GM18517 (cell line): ENCODE data around the gene SERPINB6.
"Not testable (repeated sequence)": the region's sequence is repeated elsewhere in the genome, so short reads cannot be mapped to it uniquely, and the experiment has no call there.

ENCODE experiments used
- ATAC-seq: cut with Tn5 transposase; IDR thresholded peaks from one replicate; pipeline ENCODE4 v1.9.1; 2021; ENCODE audit warnings: mild to moderate bottlenecking, moderate library complexity; ENCODE audit not compliant: unreplicated experiment

The SERPINB6 gene

DNA sequence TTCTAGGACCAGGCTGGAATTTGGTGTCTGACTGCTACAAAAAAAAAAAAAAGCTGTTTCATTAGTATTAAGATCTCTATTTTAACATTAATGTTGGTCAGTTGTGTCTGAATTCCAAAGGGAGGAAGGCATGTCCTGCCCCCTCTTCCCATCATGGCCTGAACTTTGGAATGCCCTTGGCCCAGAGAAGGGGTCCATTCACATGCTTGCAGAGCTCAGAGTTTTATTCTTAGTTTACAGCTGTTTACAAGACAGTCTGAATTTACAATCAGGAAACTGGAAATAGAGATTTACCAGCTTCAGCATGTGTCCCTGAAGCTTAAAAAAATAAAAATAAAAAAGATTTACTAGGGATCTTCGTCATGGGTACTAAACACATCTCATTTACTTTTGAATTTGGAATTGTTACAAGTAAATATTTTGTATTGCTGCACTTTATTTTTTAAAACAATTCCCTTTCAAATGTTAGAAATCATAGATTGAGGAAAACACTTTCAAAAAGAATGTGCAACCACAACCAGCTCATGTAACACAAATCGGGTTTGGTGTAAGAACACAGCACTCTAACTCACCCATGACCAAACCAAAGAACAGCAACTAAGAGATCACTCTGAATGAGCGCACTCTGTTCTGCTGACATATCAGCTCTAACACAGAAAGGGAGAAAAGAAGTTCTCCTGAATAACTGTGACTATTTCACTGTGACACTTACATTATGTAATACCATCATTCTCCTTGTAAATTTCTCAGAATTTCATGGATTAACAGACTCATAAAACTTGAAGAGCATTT is 6.6 kb upstream of the SERPINB6 start:
- ATAC-seq = no peak

DNA sequence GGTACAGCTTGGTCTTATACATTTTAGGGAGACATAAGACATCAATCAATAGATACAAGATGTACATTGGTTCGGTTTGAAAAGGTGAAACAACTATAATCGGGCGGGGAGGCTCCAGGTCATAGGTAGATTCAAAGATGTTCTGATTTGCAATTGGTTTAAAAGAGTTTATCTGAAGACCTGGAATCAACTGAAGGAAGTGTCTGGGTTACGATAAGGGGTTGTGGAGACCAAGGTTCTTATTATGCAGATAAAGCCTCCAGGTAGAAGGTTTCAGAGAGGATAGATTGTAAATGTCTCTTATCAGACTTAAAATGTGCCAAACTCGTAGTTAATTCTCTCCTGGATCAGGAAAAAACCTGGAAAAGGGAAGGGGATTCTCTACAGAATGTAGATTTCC is 5.9 kb upstream of the SERPINB6 start:
- ATAC-seq = no peak

DNA sequence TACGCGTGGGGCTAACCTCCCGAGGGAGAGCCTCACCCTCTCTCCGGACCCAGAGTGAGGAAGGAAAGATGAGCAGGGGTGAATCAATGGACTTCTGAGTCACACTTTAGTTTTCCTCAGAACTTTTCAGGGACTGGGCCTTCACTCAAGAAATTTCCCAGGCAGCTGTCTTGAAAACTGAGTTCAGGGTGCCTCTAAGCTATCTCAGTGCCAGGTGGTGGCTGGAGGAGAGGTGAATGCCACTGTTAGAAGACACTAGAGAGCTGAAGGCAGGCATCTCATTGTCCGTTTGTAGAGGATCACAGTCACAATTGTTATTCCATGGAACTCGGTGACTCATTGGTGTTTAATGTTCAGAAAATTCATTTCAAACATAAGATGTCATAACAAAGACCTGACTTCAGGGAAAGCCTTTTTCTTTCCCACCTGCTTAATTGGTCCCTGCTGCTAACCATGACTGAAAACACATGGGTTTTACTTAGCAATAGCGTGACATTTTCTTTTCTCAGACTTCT is 5.3 kb upstream of the SERPINB6 start:
- ATAC-seq = no peak

DNA sequence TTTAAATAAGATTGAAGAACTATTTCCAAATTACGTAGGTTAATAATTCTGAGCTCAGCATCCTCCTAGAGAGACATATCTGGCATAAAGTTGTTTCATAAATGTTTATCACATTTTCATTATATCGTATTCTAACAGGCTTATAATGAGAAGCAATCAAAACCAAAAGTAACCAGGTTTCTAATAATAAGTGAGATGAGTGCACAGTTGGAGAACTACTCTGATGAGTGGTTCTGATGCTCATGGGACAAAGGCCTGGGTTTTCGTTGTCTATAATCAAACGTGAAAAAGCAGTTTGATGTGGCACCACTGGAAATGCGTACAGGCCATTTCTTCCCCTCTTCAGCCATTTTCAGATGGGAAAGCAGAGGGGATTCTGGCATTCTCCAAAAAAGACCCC is 4.7 kb upstream of the SERPINB6 start:
- no peak for ATAC-seq

DNA sequence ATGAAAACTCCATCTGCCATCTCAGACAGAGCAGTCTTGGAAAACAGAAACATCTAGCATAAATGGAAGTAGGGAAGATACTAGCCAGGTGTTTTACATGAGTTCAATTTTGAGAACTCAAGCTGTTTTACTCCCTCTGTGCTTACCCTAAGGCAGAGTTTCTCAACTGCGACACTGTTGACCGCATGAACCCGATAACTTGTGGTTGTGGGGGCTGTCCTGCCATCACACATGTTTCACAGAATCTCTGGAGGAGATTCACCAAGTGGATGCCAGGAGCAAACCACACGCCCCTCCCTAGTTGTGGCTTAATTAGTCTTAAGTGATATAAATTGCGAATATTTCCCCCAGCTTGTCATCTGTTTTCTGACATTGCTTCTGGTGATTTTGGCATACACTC is 2.3 kb upstream of the SERPINB6 start:
- no peak for ATAC-seq

DNA sequence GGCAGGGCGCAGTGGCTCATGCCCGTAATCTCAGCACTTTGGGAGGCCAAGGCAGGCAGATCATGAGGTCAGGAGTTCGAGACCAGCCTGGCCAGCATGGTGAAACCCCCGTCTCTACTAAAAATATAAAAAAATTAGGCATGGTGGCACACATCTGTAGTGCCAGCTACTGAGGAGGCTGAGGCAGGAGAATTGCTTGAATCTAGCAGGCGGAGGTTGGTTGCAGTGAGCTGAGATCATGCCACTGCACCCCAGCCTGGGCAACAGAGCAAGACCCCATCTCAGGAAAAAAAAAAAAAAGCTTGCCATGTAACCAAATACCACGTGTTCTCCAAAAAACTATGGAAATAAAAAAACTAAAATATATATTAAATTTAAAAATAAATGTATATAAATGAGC is 1.8 kb upstream of the SERPINB6 start:
- ATAC-seq = not testable (repeated sequence)

DNA sequence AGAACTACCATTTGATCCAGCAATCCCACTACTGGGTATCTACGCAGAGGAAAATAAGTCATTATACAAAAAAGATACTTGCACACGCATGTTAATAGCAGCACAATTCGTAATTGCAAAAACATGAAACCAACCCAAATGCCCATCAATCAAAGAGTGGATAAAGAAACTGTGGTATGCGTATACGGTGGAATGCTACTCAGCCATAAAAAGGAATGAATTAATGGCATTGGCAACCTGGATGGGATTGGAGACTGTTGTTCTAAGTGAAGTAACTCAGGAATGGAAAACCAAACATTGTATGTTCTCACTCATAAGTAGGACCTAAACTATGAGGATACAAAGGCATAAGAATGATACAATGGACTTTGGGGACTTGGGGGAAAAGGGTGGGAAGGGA is 1.3 kb upstream of the SERPINB6 start:
- ATAC-seq = not testable (repeated sequence)

DNA sequence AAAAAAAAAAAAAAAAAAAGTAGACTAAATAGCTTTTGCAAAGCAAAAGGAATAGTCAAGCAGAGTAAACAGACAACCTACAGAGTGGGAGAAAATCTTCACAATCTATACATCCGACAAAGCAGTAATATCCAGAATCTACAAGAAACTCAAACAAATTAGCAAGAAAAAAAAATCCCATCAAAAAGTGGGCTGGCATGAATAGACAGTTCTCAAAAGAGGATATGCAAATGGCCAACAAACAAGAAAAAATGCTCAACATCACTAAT is 786 bp upstream of the SERPINB6 start:
- not testable (repeated sequence) for ATAC-seq

DNA sequence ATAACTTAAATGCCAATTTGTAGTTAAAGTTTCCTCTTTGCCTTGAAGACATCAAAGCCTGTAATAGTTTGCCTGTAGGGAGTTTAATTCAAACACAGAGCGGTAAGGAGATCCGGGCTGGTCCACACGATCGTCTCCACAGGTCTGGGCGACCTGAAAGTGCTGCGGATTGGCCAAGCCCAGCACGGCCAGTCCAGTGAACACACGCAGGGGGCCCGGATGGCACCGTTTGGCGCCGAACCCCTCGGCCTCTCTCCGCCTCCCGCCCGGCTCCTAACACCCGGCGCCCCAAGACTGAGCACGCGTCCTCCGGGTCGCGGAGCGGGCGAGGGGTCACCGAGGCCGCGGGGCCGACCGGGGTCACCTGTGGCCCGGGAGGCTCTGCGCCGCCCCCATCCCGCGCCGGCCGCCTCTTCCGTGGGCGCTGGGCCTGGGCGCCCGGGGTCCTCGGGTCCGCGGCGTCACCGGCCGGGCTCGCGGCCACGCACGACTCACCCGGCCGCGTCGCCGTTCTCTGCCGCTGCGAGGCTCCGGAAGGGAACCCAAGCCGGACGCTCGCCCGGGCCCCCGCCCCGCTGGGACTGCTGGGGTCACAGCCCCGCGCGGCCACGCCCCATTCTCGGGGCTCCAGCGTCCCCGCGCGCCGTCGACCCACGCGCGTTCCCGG is 481 bp downstream of the SERPINB6 start:
- ATAC-seq = no peak

DNA sequence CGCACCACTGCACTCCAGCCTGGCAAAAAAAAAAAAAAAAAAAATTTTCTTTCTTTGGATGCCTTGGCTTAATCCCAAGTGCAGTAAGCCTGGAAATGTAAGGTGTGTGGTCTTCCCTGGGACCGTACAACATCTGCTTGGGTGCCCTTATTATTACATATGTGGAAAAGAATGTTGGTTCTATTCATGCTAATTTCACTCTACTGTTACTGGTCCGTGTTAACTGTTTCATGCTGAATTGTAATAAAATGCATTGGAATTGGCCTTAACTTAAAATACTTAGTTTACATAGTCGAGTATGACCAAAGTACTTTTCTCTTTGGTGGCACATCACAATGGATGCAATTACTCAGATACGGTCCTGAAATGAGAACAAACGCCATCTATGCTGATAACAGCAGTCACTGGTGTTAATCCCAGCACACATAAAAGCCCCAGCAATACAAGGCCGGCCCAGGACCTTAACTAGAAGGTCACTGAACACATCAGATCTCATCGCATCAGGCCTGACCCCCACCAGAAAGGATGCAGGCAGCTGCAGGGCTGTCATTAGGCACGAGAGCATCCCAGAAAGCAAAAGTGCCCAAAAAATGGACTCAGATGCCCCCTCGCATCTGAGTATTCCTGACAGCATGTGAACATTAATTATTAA is 1.2 kb downstream of the SERPINB6 start:
- ATAC-seq = no peak

DNA sequence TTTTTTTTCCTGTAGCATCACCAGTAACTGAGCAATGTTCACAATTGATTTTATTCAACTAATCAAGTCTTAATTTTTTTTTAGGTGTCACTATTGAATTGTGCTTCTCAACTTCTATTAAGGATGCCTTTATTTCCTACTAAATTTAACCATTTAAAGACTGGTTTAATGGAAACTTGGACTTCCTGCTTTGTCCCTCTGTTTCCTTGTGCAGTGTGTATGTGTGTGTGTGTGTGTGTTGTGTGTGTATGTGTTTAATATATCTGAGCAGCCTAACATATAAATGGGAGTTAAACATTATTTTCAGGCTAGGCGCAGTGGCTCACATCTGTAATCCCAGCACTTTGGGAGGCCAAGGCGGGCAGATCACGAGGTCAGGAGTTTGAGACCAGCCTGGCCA is 1.8 kb downstream of the SERPINB6 start:
- no peak for ATAC-seq

DNA sequence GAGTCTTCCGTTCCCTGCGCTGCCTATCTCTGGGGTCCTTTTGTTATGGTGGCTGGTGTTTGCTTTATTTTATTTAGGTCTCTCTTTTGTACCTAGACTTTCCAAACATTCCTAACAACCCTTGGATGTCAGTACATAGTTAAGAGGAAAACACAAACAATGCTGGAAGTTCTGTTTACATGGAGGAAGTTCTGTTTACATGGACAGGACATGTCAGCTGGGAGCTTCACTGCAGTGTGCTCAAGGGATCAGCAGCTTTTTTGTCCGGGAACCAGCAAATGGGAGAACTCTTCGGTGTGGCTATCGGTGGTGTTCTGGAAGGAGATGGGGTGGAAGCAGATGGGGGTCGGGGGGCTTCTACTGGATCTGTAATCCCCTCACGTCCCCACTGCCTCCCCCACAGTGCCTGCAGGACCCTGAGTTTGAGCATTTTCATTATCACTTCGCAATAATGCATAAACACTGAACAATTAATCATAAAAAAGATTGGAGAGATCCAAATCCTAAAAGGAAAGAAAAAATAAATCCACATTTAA is 2.7 kb downstream of the SERPINB6 start:
- ATAC-seq = no peak

DNA sequence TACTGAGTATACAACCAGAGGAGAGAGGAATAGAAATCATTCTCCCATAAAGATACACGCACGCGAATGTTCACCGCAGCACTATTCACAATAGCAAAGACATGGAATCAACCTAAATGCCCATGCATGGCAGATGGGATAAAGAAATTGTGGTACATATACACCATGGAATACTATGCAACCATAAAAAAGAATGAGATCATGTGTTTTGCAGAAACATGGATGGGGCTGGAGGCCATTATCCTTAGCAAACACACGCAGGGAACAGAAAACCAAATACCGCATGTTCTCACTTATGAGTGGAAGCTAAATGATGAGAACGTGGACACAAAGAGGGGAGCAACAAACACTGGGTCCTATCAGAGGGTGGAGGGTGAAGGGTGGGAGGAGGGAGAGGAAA is 3.4 kb downstream of the SERPINB6 start:
- no peak for ATAC-seq

DNA sequence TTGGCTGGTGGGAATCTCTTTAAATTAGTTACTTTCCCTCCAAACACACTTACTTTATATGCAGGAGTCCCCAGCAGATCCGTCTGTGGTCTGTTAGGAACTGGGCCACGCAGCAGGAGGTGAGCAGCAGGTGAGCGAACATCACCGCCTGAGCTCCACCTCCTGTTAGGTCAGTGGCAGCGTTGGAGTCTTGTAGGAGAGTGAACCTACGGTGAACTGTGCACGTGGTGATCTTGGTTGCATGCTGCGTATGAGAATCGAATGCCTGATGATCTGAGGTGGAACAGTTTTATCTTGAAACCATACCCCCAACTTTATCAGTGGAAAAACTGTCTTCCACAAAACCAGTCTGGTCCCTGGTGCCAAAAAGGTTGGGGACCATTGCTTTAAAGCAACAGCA is 5.0 kb downstream of the SERPINB6 start:
- ATAC-seq = no peak

DNA sequence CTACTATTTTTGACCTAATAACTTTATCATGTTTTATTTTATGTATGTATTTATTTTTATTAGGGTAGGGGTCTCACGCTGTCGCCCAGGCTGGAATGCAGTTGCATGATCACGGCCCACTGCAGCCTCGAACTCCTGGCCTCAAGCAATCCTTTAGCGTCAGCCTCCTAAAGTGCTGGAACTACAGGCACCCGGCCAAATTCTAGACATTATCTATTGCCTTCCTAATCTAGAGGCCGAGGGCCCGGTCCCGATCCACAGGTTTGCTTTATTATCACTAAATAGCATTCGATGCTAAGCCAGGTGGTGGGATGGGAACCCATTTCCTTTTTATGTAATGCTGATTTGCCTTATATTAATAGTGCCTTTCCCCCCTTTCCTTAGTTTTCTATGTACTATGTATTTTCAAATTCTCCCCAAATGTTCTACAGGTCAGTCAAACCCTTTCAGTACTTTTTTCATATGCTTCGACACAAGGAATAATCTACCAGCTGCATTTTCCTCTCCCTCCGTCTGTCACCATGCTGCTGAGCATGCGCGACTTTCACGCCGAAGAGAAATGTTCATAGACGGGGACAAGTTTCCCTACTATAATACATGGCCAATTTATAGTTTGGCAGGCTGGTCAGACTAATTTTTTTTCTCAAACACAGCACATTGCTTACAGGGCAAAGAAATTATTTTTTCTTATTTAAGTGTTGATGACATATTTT is 6.4 kb downstream of the SERPINB6 start:
- no peak for ATAC-seq

DNA sequence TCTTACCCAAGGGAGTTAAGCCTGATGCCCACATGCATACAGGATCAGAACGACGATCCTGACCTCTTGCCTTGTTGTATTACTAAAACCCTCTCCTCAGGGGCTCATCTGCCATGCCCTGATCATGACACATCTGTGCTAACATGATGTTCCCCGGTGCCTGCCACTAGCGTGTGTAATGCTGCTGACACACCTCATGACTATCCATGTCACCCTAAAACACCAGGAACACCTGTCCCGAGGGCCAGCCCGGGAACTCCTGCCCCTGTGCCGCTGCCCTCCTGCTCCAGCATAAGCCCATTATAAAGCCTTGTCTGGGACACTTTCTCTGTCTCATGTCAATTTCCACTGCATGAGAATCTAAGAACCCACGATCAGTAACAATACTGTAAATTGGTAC is 7.6 kb downstream of the SERPINB6 start:
- ATAC-seq = no peak

DNA sequence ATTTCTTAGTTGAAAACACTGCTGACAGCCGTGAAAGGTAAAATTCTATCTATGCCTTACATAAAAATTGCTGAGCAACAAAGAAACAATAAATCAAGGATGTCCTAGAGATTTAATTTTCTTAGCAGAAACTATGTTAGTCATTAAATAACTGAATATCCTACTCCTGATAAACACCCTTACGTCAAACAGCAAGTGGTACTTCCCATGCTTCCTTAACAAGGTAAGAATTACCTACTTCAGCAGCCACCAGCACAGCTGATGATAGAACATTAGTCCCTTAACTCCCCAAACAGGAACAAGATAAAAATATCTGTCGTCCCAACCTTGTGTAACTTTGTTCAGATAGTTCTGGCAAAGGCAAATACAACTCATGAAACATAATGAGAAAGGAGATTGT is 8.7 kb downstream of the SERPINB6 start:
- ATAC-seq = no peak

DNA sequence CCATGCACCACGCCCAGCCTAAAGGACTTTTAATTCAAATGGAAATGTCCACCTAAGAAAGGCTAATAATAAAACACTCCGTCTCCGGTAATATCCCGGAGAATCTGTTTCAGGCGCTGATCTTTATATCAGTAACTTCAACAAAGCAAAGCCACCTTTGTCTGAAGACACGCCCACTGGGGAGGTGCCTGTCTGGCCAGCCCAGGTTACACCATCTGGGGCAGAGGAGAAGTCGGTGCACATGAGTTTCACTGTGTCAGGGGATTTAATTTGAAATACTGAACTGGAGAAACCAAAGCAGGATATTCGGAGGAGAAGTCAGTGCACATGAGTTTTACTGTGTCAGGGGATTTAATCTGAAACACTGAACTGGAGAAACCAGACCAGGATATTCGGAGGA is 9.4 kb downstream of the SERPINB6 start:
- no peak for ATAC-seq

DNA sequence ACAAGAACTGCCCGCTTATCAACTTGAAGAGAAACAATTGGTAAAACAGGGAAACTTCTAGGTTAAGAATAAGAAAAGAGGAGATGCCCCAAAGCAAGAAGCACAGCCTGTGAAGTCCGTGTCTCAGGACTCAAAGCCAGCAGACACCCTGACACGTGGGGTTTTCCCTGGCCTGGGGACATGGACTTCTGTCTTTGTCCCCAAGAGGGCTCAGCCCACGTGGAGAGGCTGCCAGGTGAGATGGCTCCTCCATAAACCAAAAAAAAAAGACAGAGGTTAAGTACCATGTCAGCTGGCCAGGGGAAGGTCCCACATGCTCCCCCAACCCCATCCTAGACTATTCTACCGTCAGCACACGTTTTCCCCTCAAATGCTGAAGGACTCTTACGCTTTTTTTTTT is 9.9 kb downstream of the SERPINB6 start:
- no peak for ATAC-seq

DNA sequence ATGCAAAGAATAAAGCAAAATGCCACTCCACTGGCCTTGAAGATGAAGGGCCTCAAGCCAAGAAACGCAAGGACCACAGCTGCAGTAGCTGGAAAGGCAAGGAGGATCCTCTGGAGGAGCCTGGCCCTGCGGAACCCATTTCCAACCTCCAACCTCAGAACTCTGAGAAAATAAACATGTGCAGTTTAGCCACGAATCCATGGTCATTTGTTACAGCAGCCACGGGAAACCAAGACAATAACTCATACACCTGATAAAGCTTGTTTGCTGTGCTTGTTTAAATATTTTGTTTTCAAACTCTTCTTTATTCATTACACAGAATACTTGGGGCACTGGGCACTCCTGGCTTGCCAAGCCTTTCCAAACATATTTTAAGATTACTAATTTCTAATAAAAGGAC is 10.4 kb downstream of the SERPINB6 start:
- no peak for ATAC-seq
